Activated T-helper 2 cell treated with anti-CD3 and anti-CD28 coated beads, Interferon-gamma antibody, Interleukin-2, Interleukin-4, amounts not matched to agents 10 μg/mL and 5 μg/mL and 100 μg/mL, durations not matched to agents 14 hours and 24 hours and 36 hours (primary cell): Measurements from ENCODE around the gene SLC7A6OS. TPM values are rescaled to one million over a fixed set of nuclear protein-coding genes. Genes with fewer than 3 reads are reported as not detected.

ENCODE experiments used
- total RNA-seq: library from RNA; stranded (reverse); gene quantifications from 2 replicates; pipeline ENCODE4 v1.2.3, GENCODE V29; 2022

Gene SLC7A6OS
- total RNA-seq, 1 donor from 2014 or later: 24.7 TPM

Other genes starting within 250 kb of the SLC7A6OS start
- 136 and 146 TPM in 2 replicates for gene NFATC3, start 225.6 kb downstream of the SLC7A6OS start, total RNA-seq
- gene ESRP2, start 74.8 kb downstream of the SLC7A6OS start, total RNA-seq: 0.23 and 0.34 TPM in 2 replicates
- 9.0 and 10.3 TPM in 2 replicates for gene PLA2G15, start 65.6 kb downstream of the SLC7A6OS start, total RNA-seq
- gene SLC7A6, start 46.4 kb downstream of the SLC7A6OS start, total RNA-seq: 107 and 108 TPM in 2 replicates
- gene PRMT7, start 73 bp upstream of the SLC7A6OS start, total RNA-seq: 80.5 and 90.7 TPM in 2 replicates
- 0.07 and 0.25 TPM in 2 replicates for gene SMPD3, start 137.6 kb upstream of the SLC7A6OS start, total RNA-seq
- gene ZFP90, start 228.3 kb upstream of the SLC7A6OS start, total RNA-seq: 19.4 and 20.8 TPM in 2 replicates